CD4-positive, alpha-beta T cell treated with Interferon gamma for 1 hour (primary cell): ENCODE data around the gene MRPL54.
A peak's percentile ranks its signal among the peaks of the same experiment; 100 is the strongest.
"Not testable (repeated sequence)": the region's sequence is repeated elsewhere in the genome, so short reads cannot be mapped to it uniquely, and the experiment has no call there.

Source experiments
- DNase-seq: peaks from one replicate; pipeline ENCODE4 v3.0.0-alpha.2; 2020

The MRPL54 gene

GRCh38 chr19:3743486-3743885 lies 19.0 kb upstream of the MRPL54 start:
- DNase-seq: no peak

DNA sequence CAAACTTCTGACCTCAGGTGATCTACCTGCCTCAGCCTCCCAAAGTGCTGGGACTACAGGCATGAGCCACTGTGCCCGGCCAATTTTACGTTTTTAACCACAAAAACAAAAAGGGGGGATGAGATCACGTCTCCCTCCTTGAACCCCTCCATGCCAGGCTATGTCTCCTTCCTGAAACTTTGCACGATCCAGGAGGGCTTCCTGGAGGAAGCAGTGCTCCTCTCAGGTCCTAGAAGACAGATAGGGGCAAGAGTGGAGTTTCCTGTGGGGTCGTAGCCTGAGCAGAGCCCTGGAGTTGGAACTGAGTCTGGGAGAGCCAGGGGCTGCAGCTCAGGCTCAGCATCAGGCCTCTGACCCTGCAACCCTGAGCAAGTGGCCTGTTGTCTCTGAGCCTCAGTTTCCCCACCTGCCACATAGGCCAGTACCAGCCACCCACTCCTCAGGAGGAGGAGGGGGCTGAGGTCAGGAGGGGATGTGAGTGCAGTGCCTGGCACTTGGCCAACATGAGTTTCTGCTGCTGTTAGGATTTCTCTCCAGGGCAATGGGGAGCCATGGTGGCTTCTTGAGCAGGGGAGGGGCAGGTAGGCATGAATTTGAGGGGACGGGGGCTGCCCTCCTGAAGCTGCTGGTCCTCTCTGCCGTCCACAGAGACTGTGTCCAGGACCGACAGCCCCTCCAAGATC lies 17.0 kb upstream of the MRPL54 start:
- DNase-seq: no peak

DNA sequence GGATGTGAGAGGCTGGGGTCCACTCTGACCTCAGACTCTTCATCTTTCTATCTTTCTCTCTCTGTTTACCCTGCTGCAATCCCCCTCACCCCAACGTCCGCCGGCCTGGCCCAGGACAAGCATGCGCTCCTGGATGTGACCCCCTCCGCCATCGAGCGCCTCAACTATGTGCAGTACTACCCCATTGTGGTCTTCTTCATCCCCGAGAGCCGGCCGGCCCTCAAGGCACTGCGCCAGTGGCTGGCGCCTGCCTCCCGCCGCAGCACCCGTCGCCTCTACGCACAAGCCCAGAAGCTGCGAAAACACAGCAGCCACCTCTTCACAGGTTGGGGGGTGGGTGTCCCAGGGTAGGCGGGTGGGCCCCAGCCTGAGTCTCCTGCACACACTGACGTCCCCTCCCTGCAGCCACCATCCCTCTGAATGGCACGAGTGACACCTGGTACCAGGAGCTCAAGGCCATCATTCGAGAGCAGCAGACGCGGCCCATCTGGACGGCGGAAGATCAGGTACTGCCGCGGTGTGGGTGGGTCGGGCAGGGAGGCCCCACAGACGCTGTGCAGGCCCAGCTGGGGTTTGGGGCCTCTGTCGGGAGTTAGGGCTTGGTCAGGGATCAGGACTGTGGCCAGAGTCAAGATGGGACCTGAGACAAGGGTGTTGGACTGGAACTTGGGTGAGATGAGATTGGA lies 16.0 kb upstream of the MRPL54 start:
- DNase-seq: no peak

DNA sequence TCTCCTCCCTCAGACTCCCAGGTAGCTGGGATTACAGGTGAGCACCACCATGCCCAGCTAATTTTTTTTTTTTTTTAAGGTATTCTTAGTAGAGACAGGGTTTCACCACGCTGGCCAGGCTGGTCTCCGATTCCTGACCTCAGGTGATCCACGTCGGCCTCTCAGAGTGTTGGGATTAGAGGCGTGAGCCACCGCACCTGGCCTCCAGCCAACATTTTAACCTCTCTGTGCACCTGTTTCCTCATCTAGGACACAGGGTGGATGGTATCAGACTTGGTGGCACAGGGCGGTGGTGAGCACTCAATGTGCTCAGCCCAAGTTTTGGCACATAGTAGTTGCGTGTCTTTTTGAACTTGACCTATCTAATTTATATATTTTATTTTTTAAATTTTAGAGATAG lies 13.5 kb upstream of the MRPL54 start:
- DNase-seq: no peak

DNA sequence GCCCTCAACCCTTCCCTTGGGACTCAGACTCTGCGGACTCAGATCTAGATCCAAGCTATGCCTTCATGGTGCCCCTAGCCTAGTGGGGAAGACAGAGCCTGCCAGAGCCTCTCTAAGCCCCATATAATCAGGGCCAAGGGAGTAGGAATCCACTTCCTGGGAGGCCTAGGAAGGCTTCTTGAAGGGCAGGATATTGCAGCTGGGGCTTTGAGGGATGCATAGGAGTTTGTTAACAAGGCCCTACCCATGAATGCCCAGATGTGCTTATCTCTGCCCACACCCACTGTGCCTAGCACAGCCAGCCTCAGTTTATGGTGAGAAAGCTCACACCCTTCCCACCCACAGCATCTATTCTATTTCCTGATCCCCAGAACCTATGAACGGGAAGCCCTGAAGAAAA lies 12.3 kb upstream of the MRPL54 start:
- DNase-seq: no peak

- DNase-seq: no peak
These were observed 11.2 kb upstream of the MRPL54 start for GRCh38 chr19:3751236-3751635.

GRCh38 chr19:3752492-3752891 lies 10.0 kb upstream of the MRPL54 start:
- no peak for DNase-seq

- no peak for DNase-seq
These were observed 8.7 kb upstream of the MRPL54 start for GRCh38 chr19:3753631-3754410.

- not testable (repeated sequence) for DNase-seq
These were observed 4.8 kb upstream of the MRPL54 start for GRCh38 chr19:3757705-3758104.

GRCh38 chr19:3758297-3758696 lies 4.2 kb upstream of the MRPL54 start:
- not testable (repeated sequence) for DNase-seq

DNA sequence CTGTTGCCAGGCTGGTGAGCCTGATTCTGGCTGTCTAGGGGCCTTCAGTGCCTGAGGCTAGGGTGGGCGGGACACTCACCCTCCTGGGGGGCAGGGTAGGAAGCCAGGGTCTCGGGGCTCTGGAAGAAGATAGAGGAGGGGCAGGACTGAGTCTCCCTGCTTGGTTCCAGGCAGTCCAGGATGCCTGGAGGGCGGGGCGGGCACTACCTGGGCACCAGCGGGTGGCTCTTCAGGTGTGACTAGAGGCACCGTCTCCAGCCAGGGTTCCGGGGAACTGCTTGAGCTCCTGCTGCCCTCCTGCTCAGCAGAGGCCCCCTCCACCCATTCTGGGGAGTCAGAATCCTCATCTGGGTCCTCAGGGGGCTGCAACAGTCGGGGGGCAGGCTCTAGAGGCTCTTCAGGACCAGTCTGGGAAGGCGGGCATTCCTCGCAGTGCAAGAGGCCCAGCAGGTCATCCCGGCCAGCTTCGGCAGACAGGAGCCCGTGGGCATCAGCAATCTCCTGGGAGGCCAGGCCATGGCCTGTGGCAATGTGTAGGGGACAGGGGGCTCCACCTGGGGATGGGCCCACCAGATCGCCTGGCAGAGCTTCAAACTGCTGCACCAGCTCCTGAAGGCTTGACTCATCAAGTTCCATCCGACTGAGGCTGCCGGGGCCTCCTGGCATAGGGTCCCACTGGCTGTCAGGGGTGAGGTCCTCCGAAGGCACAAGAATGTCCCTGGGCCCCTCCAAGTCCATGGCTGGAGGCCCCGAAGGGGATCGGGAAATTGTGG lies 2.8 kb upstream of the MRPL54 start:
- no peak for DNase-seq

GRCh38 chr19:3760871-3761361 lies 1.6 kb upstream of the MRPL54 start:
- peak; percentile 20 for DNase-seq

DNA sequence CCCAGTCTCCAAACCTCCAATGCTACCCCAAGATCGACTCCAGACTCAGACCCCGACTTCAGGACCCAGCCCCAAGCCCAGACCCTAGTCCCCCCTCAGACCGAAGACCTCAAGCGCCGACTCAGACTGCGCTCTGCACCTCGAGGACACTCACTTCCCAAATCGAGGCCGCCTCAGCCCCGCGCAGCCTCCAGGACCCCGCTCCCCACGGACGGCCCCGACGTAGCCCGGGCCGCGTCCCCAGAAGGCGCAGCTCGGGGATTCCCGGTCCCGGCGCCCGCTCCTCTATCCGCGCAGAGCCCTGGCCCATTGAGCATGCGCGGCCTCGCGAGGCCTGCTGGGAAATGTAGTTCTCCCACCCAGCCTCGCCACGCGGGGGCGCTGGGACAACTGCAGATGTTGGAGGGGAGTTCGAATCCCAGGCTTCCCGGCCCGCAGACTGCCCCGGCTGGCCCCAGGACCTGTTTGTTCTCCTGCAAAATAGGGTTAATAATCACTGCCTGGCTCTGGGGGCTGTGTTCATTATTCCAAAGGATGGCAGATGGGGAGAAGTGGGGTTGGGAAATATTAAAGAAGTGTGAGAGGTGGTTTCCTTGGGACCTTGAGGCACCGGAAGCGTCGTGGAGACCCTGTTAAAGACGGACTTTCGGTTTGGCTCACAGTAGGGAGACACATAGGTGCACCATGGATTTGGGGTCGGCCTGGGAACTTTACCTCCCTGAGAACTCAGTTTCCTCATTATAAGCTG lies 926 bp upstream of the MRPL54 start, which contains the start of gene APBA3:
Gene APBA3 (minus strand): TSS at position 311 of the 748 bp plus-strand sequence. CDS start 1,428 bp downstream, outside the sequence.
- peak; percentile 94 for DNase-seq

DNA sequence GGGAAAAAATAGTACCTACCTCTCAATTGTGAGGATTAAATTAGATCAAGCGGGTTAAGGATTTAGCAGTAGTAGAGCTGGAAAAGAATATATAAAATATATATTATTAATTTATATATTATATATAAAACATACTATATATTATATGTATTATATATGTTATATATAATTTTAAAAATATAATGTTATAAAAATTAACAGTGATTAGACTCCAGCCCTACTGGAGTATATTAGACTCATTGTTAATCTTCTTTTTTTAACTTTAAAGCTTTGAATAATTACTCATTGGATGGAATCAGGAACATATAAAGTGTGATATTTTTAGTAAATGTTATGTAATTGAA lies 380 bp upstream of the MRPL54 start:
- no peak for DNase-seq

- DNase-seq: no peak
These were observed 2.6 kb downstream of the MRPL54 start for GRCh38 chr19:3765121-3765520.

GRCh38 chr19:3765757-3766156 lies 3.3 kb downstream of the MRPL54 start:
- DNase-seq: not testable (repeated sequence)

GRCh38 chr19:3766520-3766919 lies 4.0 kb downstream of the MRPL54 start:
- no peak for DNase-seq

GRCh38 chr19:3767050-3767449 lies 4.6 kb downstream of the MRPL54 start:
- no peak for DNase-seq

- no peak for DNase-seq
These were observed 5.7 kb downstream of the MRPL54 start for GRCh38 chr19:3768015-3768747.

DNA sequence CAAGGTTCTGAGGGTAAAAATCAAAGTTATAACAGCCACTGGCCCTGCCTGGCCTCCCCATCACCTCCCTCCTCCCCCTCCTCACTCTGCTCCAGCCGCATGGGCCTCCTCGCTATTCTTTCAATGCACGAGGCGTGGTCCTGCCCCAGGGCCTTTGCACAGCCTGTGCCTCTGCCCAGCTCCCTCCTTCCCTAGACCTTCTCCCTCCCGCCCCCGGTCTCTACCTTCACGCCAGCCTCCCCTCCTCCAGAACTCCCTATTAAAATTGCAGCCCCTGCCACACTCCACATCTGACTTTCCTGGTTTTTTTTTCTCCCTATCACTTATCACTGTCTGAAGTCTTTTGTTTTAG lies 6.2 kb downstream of the MRPL54 start:
- DNase-seq: no peak

DNA sequence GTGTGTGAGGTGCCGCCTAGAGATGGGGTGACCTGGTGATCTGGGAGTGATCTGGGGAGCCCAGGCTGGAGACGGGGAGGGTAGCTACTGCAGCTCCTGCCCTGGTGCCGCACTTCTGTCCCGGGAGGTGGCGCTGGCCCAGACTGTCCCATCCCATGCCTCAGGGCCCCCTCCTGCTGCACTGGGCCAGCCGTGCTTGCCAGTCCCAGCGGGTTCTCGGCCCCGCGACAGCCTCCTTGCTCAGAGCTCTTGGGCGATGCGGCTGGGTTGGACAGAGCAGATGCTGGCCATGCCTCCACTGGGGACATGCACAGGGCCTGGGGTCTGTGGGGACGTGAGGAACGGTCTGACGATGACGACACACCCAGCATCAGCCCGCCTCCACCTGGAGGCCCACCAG lies 7.0 kb downstream of the MRPL54 start:
- DNase-seq: no peak
